Sigmoid colon (tissue), 7 donors: ENCODE data around the gene ERVK3-1. TPM values are rescaled to one million over a fixed set of nuclear protein-coding genes. Genes with fewer than 3 reads are reported as not detected.

Experiments used
- DNase-seq: peaks from one replicate; pipeline ENCODE4 v3.0.0-alpha.2; 2019
- H3K27ac ChIP-seq, 4 donors: fragments of 200-600 bp; sonication (generic); one replicate each; pipeline ENCODE4 v1.5.1; 2016 to 2019; ENCODE audit warnings: mild to moderate bottlenecking in 1 of 4
- H3K27me3 ChIP-seq, 3 donors: fragments of 200-600 bp; sonication (generic); one replicate each; pipeline ENCODE4 v1.5.1; 2019; ENCODE audit warnings: mild to moderate bottlenecking in 1 of 3
- H3K36me3 ChIP-seq, 4 donors: fragments of 200-600 bp; sonication (generic); one replicate each; pipeline ENCODE4 v1.5.1; 2016 to 2019
- H3K4me1 ChIP-seq, 4 donors: fragments of 200-600 bp; sonication (generic); one replicate each; pipeline ENCODE4 v1.5.1; 2017 to 2019
- H3K4me3 ChIP-seq, 4 donors: fragments of 200-600 bp; sonication (generic); one replicate each; pipeline ENCODE4 v1.5.1; 2017 to 2019; ENCODE audit warnings: mild to moderate bottlenecking in 2 of 4, moderate library complexity in 1 of 4
- H3K9me3 ChIP-seq, 4 donors: fragments of 200-600 bp in 3 of 4; sonication (generic) in 3 of 4; one replicate each; pipeline versions ENCODE4 v1.5.1 to v1.6.1; 2013 to 2019
- EP300 ChIP-seq, 4 donors: sonication (generic); formaldehyde crosslinking; IDR thresholded peaks; one replicate each; pipeline ENCODE4 v1.6.1; 2017; ENCODE audit warnings: antibody characterized with exemption in 4 of 4
- POLR2A ChIP-seq, 2 donors: fragments of 450-650 bp; IDR thresholded peaks; one replicate each; pipeline ENCODE4 v1.6.1; 2016; ENCODE audit warnings: antibody characterized with exemption in 2 of 2, mild to moderate bottlenecking in 2 of 2, moderate library complexity in 2 of 2
- POLR2AphosphoS5 ChIP-seq, 4 donors: sonication (generic); formaldehyde crosslinking; IDR thresholded peaks; one replicate each; pipeline ENCODE4 v1.6.1; 2017; ENCODE audit warnings: antibody characterized with exemption in 4 of 4
- WGBS, 2 donors: extraction: QIAGEN DNeasy Blood & Tissue Kit; methylation state at CpG; one replicate each; pipeline ENCODE4 v1.1.7; 2013; 5-methylcytosine and 5-hydroxymethylcytosine counted together
- intact Hi-C: fragments of 100-400 bp; cut with DNase I; formaldehyde crosslinking; loops from one replicate; pipeline ENCODE4 v1.15.1; 2023
- polyA plus RNA-seq, 3 donors: library from polyadenylated mRNA; stranded (reverse); fragments of 200-250 nt; gene quantifications; one replicate each; pipeline ENCODE4 v1.2.3, GENCODE V29; 2013
- total RNA-seq, 4 donors: library from RNA; depleted of rRNA; stranded (reverse); fragments of >200 nt; gene quantifications; one replicate each; pipeline ENCODE4 v1.1.0, GENCODE V29; 2016
- TF ChIP-seq, protein P1 (sequence below), 4 experiments: fragments of 450-650 bp in 3 of 4; fragments of 200-600 bp in 1 of 4; IDR thresholded peaks; one replicate each; pipeline ENCODE4 v1.5.1; 2016 to 2019; ENCODE audit warnings: antibody characterized with exemption in 4 of 4, mild to moderate bottlenecking in 3 of 4, moderate library complexity in 2 of 4
- donor health status: healthy with polysubstance abuse.
- donor health status: Bipolar disorder and iron deficiency.
- donor health status: healthy.

The ERVK3-1 gene
- total and polyA plus RNA-seq, 7 donors: 23.6 to 49.4 (median 41.7) TPM

DNA sequence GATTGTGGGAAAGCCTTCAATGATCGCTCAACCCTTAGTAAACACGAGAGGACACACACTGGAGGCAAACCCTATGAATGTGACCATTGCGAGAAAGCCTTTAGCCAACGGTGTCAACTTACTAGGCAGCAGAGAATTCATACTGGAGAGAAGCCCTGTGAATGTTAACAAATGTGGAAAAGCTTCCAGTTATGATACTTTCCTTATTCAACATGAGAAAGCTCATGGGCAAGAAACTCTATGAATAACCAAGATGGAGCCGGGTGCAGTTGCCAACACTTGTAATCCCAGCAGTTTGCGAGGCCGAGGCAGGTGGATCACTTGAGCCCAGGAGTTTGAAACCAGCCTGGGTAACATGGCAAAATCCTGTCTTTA is 42.3 kb upstream of the ERVK3-1 start:
- Histone ChIP-seq H3K9me3 (peaks cover 93 to 97% (median 95%) of the 10 kb centered on the region in 4 donors), H3K27ac (no peak overlapping the region), H3K36me3 (peaks cover 21 to 95% (median 72%) of the 10 kb centered on the region in 4 donors), H3K4me1 (no peaks in the 10 kb centered on the region), H3K27me3 (no peaks in the 10 kb centered on the region), H3K4me3 (no peak overlapping the region)
- intact Hi-C loops: no loop called here
- no peak for DNase-seq
- TF ChIP-seq POLR2AphosphoS5 (IDR thresholded peaks at IDR 0.05): no peak
- no peak for TF ChIP-seq EP300 (IDR thresholded peaks at IDR 0.05)
- TF ChIP-seq, protein P1, sequence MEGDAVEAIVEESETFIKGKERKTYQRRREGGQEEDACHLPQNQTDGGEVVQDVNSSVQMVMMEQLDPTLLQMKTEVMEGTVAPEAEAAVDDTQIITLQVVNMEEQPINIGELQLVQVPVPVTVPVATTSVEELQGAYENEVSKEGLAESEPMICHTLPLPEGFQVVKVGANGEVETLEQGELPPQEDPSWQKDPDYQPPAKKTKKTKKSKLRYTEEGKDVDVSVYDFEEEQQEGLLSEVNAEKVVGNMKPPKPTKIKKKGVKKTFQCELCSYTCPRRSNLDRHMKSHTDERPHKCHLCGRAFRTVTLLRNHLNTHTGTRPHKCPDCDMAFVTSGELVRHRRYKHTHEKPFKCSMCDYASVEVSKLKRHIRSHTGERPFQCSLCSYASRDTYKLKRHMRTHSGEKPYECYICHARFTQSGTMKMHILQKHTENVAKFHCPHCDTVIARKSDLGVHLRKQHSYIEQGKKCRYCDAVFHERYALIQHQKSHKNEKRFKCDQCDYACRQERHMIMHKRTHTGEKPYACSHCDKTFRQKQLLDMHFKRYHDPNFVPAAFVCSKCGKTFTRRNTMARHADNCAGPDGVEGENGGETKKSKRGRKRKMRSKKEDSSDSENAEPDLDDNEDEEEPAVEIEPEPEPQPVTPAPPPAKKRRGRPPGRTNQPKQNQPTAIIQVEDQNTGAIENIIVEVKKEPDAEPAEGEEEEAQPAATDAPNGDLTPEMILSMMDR (IDR thresholded peaks at IDR 0.05): no peak
- no peak for TF ChIP-seq POLR2A (IDR thresholded peaks at IDR 0.05)
- WGBS, 2 donors: 97 to 98% methylated on average over 7 of the region's 7 CpGs

DNA sequence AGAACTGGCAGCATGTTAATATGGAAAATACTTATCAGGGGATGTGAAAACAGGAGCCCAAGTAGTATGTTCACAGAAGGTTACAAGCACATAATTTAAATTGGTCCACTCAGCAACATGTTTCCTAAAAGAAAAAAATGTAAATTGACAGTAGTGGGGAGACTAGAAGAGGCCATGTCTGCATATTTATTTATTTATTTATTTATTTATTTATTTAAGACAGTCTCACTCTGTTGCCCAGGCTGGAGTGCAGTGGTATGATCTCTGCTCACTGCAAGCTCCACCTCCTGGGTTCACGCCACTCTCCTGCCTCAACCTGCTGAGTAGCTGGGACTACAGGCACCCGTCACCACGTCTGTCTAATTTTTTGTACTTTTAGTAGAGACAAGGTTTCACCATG is 40.1 kb upstream of the ERVK3-1 start:
- H3K36me3 ChIP-seq: peaks cover 4 to 85% (median 50%) of the 10 kb centered on the region in 4 donors
- WGBS, 2 donors: 98% methylated on average over 3 of the region's 3 CpGs

DNA sequence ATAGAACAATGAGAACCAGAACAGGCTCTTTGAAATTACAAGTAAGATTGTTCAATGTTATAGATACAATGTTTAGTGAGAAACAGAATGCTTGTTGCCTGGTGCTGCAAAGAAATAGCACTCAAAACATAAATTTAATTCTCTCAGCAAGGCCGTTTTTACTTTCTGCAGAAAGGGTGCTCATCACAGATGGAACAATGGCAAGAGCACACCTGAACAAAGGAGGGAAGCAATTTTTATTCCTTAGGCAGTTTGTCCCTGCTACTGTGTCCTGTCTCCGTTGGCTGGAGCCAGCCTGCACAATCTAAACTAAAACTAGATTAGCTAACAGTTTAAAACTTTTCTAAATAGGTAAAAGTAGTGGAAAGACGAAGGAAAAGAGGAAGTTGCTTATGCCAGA is 36.8 kb upstream of the ERVK3-1 start:
- H3K27me3 ChIP-seq: no peaks in the 10 kb centered on the region
- no peak for DNase-seq
- intact Hi-C loops: no loop called here
- no peak overlapping the region for H3K27ac ChIP-seq
- H3K4me1 ChIP-seq: no peaks in the 10 kb centered on the region
- TF ChIP-seq, protein P1 (IDR thresholded peaks at IDR 0.05): no peak
- TF ChIP-seq POLR2A (IDR thresholded peaks at IDR 0.05) (no peak), POLR2AphosphoS5 (IDR thresholded peaks at IDR 0.05) (no peak), EP300 (IDR thresholded peaks at IDR 0.05) (no peak)
- peaks cover 0 to 84% (median 31%) of the 10 kb centered on the region in 4 donors for H3K36me3 ChIP-seq
- peaks cover 75 to 92% (median 81%) of the 10 kb centered on the region in 4 donors for H3K9me3 ChIP-seq
- no peak overlapping the region for H3K4me3 ChIP-seq
- 95% methylated on average over 3 of the region's 3 CpGs for WGBS, 2 donors

More for the DNA sequence above, 40.1 kb upstream of the ERVK3-1 start:
- no peak for DNase-seq
- Histone ChIP-seq H3K9me3 (peaks cover 85 to 93% (median 87%) of the 10 kb centered on the region in 4 donors), H3K27ac (no peak overlapping the region), H3K4me1 (no peaks in the 10 kb centered on the region), H3K27me3 (no peaks in the 10 kb centered on the region), H3K4me3 (no peak overlapping the region)
- intact Hi-C loops: no loop called here
- TF ChIP-seq POLR2AphosphoS5 (IDR thresholded peaks at IDR 0.05): no peak
- TF ChIP-seq EP300 (IDR thresholded peaks at IDR 0.05): no peak
- TF ChIP-seq POLR2A (IDR thresholded peaks at IDR 0.05): no peak

DNA sequence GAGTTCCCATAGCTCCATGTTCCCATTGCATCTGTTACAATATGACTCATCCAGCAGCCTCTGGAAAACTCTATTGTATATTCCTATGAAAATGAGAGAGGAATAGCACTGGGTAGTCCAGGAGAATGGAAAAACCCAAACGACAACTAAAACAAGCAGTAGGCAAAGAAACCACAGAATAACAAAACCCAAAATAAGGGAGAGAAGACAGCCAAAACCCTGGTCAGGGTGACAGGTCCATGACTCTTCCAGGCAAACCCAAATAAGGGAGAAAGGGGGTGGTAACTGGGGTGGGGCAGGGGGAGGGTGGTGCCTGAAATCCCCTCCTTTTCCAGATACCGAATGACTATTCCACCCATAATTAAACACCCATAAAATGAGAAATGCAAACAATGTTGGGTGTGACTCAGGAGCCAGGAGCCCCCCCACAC is 30.4 kb upstream of the ERVK3-1 start:
- H3K9me3 ChIP-seq: peaks cover 28 to 53% (median 39%) of the 10 kb centered on the region in 4 donors
- H3K27ac ChIP-seq: no peak overlapping the region
- 34 to 79% methylated on average over 2 of the region's 2 CpGs for WGBS, 2 donors
- DNase-seq: no peak
- TF ChIP-seq POLR2A (IDR thresholded peaks at IDR 0.05) (no peak), EP300 (IDR thresholded peaks at IDR 0.05) (no peak), POLR2AphosphoS5 (IDR thresholded peaks at IDR 0.05) (no peak)
- TF ChIP-seq, protein P1 (IDR thresholded peaks at IDR 0.05): no peak
- intact Hi-C loops: loop anchor here (5.0 kb wide), 1 partner anchor 92 kb away; the partner anchor contains the start of gene ZNF274
- no peak overlapping the region for H3K4me3 ChIP-seq
- H3K4me1 ChIP-seq: peaks cover 0 to 13% (median 11%) of the 10 kb centered on the region in 4 donors
- H3K36me3 ChIP-seq: peaks cover 0 to 58% (median 21%) of the 10 kb centered on the region in 4 donors
- no peaks in the 10 kb centered on the region for H3K27me3 ChIP-seq

DNA sequence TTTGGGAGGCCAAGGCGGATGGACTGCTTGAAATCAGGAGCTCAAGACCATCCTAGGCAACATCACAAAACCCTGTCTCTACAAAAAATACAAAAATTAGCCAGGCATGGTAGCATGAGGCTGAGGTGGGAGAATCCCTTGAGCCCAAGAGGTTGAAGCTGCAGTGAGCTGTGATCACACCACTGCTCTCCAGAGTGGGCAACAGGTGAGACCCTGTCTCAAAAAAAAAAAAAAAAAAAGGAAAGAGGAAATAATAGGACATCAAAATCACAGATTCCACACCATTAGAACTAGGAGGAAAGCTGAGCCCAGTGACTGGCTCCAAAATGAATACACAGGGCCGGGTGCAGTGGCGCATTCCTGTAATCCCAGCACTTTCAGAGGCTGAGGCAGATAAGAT is 29.6 kb upstream of the ERVK3-1 start:
- intact Hi-C loops: loop anchor here (5.0 kb wide), 1 partner anchor 93 kb away; the partner anchor contains the start of gene ZNF274
- Histone ChIP-seq H3K27me3 (no peaks in the 10 kb centered on the region), H3K36me3 (peaks cover 0 to 50% (median 21%) of the 10 kb centered on the region in 4 donors), H3K27ac (no peak overlapping the region), H3K4me1 (peaks cover 0 to 21% (median 17%) of the 10 kb centered on the region in 4 donors), H3K4me3 (no peak overlapping the region), H3K9me3 (peaks cover 22 to 45% (median 35%) of the 10 kb centered on the region in 4 donors)
- DNase-seq: no peak
- 98 to 99% methylated on average over 3 of the region's 3 CpGs for WGBS, 2 donors
- TF ChIP-seq POLR2AphosphoS5 (IDR thresholded peaks at IDR 0.05) (no peak), POLR2A (IDR thresholded peaks at IDR 0.05) (no peak), EP300 (IDR thresholded peaks at IDR 0.05) (no peak)
- TF ChIP-seq, protein P1 (IDR thresholded peaks at IDR 0.05): no peak
